NT2/D1 (cell line): ENCODE results near the gene PRR23E.

Experiments
- DNase-seq: peaks from one replicate; pipeline ENCODE4 v3.0.0-alpha.2; 2011; ENCODE audit warnings: low read depth, low spot score
- H3K27me3 ChIP-seq: 2 replicates; pipeline ENCODE4 v1.6.0; 2011; ENCODE audit warnings: mild to moderate bottlenecking; ENCODE audit not compliant: insufficient read length, insufficient read depth
- H3K36me3 ChIP-seq: 2 replicates; pipeline ENCODE4 v1.6.1; 2011; ENCODE audit warnings: mild to moderate bottlenecking, low read length, mixed read lengths; ENCODE audit not compliant: insufficient read depth, insufficient read length
- H3K4me1 ChIP-seq: 2 replicates; pipeline ENCODE4 v1.5.1; 2011; ENCODE audit not compliant: insufficient read depth, insufficient read length
- H3K4me3 ChIP-seq: 2 replicates; pipeline ENCODE4 v1.5.1; 2011; ENCODE audit warnings: low read depth; ENCODE audit not compliant: insufficient read length
- H3K9ac ChIP-seq: 2 replicates; pipeline ENCODE4 v1.6.0; 2011; ENCODE audit warnings: low read depth; ENCODE audit not compliant: insufficient read length
- H3K9me3 ChIP-seq: 2 replicates; pipeline ENCODE4 v1.5.1; 2011; ENCODE audit warnings: mild to moderate bottlenecking, low read length; ENCODE audit not compliant: insufficient read depth
- SUZ12 ChIP-seq: IDR thresholded peaks from 2 replicates; pipeline ENCODE4 v1.6.1; 2011; ENCODE audit not compliant: insufficient read length, insufficient read depth; ENCODE audit errors: extremely low read depth
- YY1 ChIP-seq: IDR thresholded peaks from 2 replicates; pipeline ENCODE4 v1.6.1; 2011; ENCODE audit not compliant: insufficient read length, insufficient read depth
- ZNF274 ChIP-seq: IDR thresholded peaks from 2 replicates; pipeline ENCODE4 v1.6.1; 2011; ENCODE audit warnings: mild to moderate bottlenecking, low read depth, low read length

PRR23E gene

GRCh38 chr3:127221037-127221436 is 28.1 kb downstream of the PRR23E start:
- TF ChIP-seq YY1 = no peak
- Histone ChIP-seq H3K4me3 (no peak overlapping the region), H3K9me3 (no peaks in the 10 kb centered on the region), H3K27me3 (no peaks in the 10 kb centered on the region), H3K4me1 (peaks cover 14% of the 10 kb centered on the region), H3K36me3 (no peaks in the 10 kb centered on the region), H3K9ac (no peak overlapping the region)
- no peak for DNase-seq

GRCh38 chr3:127221446-127222035 is 28.6 kb downstream of the PRR23E start:
- no peak for DNase-seq
- Histone ChIP-seq H3K9ac (no peak overlapping the region), H3K36me3 (no peaks in the 10 kb centered on the region), H3K4me1 (peaks cover 14% of the 10 kb centered on the region), H3K27me3 (no peaks in the 10 kb centered on the region), H3K4me3 (no peak overlapping the region), H3K9me3 (no peaks in the 10 kb centered on the region)
- TF ChIP-seq SUZ12 = no peak
- no peak for TF ChIP-seq YY1
- no peak for TF ChIP-seq ZNF274

DNA sequence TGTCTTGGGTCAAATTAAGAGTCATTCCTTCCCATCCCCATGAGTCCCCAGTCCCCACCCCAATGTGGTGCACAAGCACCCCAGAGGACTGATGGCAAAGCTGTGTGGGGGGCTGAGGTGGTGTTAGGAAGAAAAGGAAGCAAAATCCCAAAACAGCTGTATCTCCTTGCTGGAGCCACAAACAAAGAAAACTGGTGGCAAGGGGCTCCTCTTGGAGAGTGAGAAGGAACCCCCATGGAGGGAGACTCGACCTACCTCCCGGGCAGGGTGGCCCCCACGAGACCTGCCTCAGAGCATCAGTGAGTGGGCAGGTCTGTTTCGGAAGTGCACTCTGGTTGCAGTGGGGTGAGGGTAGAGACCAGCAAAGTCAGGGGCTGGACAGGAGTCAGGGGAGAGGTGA is 29.2 kb downstream of the PRR23E start:
- Histone ChIP-seq H3K36me3 (no peaks in the 10 kb centered on the region), H3K9me3 (no peaks in the 10 kb centered on the region), H3K4me3 (no peak overlapping the region), H3K27me3 (no peaks in the 10 kb centered on the region), H3K4me1 (peaks cover 14% of the 10 kb centered on the region), H3K9ac (no peak overlapping the region)
- no peak for TF ChIP-seq SUZ12
- TF ChIP-seq YY1 = no peak
- TF ChIP-seq ZNF274 = no peak
- no peak for DNase-seq

DNA sequence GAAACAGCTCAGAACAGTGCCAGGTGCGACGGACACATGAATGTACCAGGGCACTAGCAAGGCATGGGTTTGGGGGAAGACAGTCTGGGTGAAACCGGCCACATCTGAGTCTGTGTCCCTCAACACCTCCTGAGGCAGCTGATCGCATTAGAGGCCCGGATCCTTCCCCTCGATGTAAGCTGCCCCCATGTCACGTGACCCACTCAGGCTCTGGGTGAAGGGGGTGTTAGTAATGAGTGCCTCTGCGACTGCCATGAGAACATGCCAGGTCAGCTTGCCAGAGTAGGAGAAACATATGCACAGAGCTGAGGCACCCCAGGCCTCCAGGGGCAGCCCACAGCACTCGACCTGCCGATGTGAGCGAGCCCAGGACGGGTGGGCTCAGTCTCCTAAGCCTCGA is 29.7 kb downstream of the PRR23E start:
- Histone ChIP-seq H3K4me3 (no peak overlapping the region), H3K9ac (no peak overlapping the region)

GRCh38 chr3:127224118-127224517 is 31.2 kb downstream of the PRR23E start:
- TF ChIP-seq ZNF274 (no peak), YY1 (no peak), SUZ12 (no peak)
- peaks cover 8% of the 10 kb centered on the region for H3K4me1 ChIP-seq
- H3K9me3 ChIP-seq = no peaks in the 10 kb centered on the region
- H3K36me3 ChIP-seq = no peaks in the 10 kb centered on the region
- no peak overlapping the region for H3K9ac ChIP-seq
- H3K4me3 ChIP-seq = no peak overlapping the region
- DNase-seq = no peak
- H3K27me3 ChIP-seq = no peaks in the 10 kb centered on the region

More for the DNA sequence above, 29.7 kb downstream of the PRR23E start:
- H3K27me3 ChIP-seq = no peaks in the 10 kb centered on the region
- H3K4me1 ChIP-seq = peaks cover 14% of the 10 kb centered on the region
- DNase-seq = no peak
- H3K9me3 ChIP-seq = no peaks in the 10 kb centered on the region
- TF ChIP-seq ZNF274 = no peak
- TF ChIP-seq SUZ12 = no peak
- TF ChIP-seq YY1 = no peak
- no peaks in the 10 kb centered on the region for H3K36me3 ChIP-seq

GRCh38 chr3:127226457-127226856 is 33.5 kb downstream of the PRR23E start:
- Histone ChIP-seq H3K9me3 (peaks cover 10% of the 10 kb centered on the region), H3K36me3 (no peaks in the 10 kb centered on the region), H3K9ac (peak overlapping the region; percentile 71), H3K27me3 (no peaks in the 10 kb centered on the region), H3K4me1 (peaks cover 5% of the 10 kb centered on the region), H3K4me3 (peak overlapping the region; percentile 64)
- DNase-seq = no peak
- TF ChIP-seq YY1 (no peak), ZNF274 (no peak)

DNA sequence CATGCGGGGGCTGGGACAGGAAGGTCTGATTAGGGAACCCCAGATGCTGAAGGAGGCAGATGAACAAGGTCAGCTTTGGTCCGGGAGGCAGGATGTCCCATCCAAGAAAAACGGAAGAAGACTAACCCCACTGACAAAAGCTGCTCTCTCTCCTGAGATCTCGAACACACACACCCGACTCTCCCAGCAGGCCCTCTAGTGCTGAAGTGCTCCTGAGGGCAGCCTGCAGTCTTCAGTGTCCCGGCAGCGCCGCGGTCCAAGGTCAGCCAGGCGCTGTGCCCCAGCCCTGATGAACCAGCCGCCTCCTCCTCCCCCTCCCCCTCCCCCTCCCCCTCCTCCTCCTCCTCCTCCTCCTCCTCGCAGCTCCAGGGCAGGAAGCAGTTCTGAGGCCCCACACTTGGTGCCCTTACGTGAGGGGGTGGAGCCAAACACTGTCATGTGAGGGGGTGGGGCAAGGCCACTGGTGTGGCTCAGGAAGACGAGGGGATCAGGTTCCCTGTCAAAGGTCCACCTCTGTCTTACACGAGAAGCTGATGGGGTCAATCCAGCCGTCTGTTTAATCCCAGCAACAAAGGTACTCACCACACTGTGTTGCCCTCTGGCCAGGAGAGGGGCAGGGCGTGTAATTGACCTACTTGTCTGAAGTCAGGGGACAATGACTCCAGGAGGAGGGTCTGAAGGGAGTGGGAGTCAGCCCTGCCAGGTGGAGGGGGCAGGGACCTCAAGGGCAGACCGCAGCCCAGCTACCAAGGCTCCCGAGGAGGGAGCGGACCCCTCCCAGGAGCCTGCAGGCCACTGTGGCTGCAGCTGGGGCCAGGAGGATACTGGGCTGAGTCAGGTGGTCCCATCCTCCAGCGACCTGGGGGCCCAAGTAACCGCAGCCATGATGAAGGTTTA is 34.3 kb downstream of the PRR23E start:
- Histone ChIP-seq H3K9ac (peak overlapping the region; percentile 71), H3K4me1 (peaks cover 5% of the 10 kb centered on the region), H3K27me3 (no peaks in the 10 kb centered on the region), H3K36me3 (no peaks in the 10 kb centered on the region), H3K4me3 (peak overlapping the region; percentile 64), H3K9me3 (peaks cover 10% of the 10 kb centered on the region)
- DNase-seq = peak; percentile 22
- TF ChIP-seq SUZ12 = no peak
- no peak for TF ChIP-seq YY1
- TF ChIP-seq ZNF274 = no peak
